WTC11 (cell line): ENCODE data around the gene NFATC1. TPM values are rescaled to one million over a fixed set of nuclear protein-coding genes. Genes with fewer than 3 reads are reported as not detected.

Experiments
- ATAC-seq: fragments of 200-7000 bp; cut with Tn5 transposase; 2 replicates; pipeline ENCODE4 v1.10.0; 2021; ENCODE audit warnings: mild to moderate bottlenecking, moderate library complexity
- CTCF ChIA-PET: fragments of 300-600 bp; sonication (Branson Sonifier 250); formaldehyde crosslinking; loops from one replicate; lab custom pipeline; 2021; ENCODE audit warnings: antibody characterized with exemption; lab: Charles Lee
- POLR2A ChIA-PET: fragments of 350-600 bp; sonication (Branson Sonifier 250); formaldehyde crosslinking; loops from one replicate; lab custom pipeline; 2021; ENCODE audit warnings: antibody characterized with exemption; lab: Charles Lee
- DNase-seq: peaks from one replicate; pipeline ENCODE4 v3.0.0; 2021; ENCODE audit warnings: low spot score
- H3K27ac Mint-ChIP-seq: 2 replicates; pipeline ENCODE4 v1.8.0; 2021; ENCODE audit warnings: mixed read lengths
- H3K27me3 Mint-ChIP-seq: 2 replicates; pipeline ENCODE4 v1.8.0; 2021; ENCODE audit warnings: low read depth, mild to moderate bottlenecking, moderate library complexity, mixed read lengths
- H3K36me3 Mint-ChIP-seq: 2 replicates; pipeline ENCODE4 v1.8.0; 2021; ENCODE audit warnings: mixed read lengths
- H3K4me1 Mint-ChIP-seq: 2 replicates; pipeline ENCODE4 v1.8.0; 2022; ENCODE audit warnings: mixed read lengths
- H3K4me3 Mint-ChIP-seq: 2 replicates; pipeline ENCODE4 v1.8.0; 2021; ENCODE audit warnings: mild to moderate bottlenecking, moderate library complexity, mixed read lengths
- H3K9me3 Mint-ChIP-seq: 2 replicates; pipeline ENCODE4 v1.8.0; 2021; ENCODE audit warnings: mixed read lengths
- ATF1 ChIP-seq: sonication (generic); formaldehyde crosslinking; IDR thresholded peaks from 2 replicates; pipeline ENCODE4 v1.8.1; 2023; ENCODE audit warnings: mild to moderate bottlenecking, moderate library complexity, missing genetic modification reagents
- CREM ChIP-seq: sonication (generic); formaldehyde crosslinking; IDR thresholded peaks from 2 replicates; pipeline ENCODE4 v1.8.1; 2022; ENCODE audit warnings: mild to moderate bottlenecking, missing genetic modification reagents, moderate library complexity
- E2F4 ChIP-seq: sonication (generic); formaldehyde crosslinking; IDR thresholded peaks from 2 replicates; pipeline ENCODE4 v1.8.1; 2022; ENCODE audit warnings: low read depth, mild to moderate bottlenecking, moderate library complexity, missing genetic modification reagents, borderline replicate concordance
- E2F5 ChIP-seq: sonication (generic); formaldehyde crosslinking; IDR thresholded peaks from 2 replicates; pipeline ENCODE4 v1.8.1; 2022; ENCODE audit warnings: mild to moderate bottlenecking, moderate library complexity, missing genetic modification reagents
- ESRRA ChIP-seq: sonication (generic); formaldehyde crosslinking; IDR thresholded peaks from 2 replicates; pipeline ENCODE4 v1.8.1; 2022; ENCODE audit warnings: mild to moderate bottlenecking, missing genetic modification reagents, borderline replicate concordance
- FOXJ3 ChIP-seq: sonication (generic); formaldehyde crosslinking; IDR thresholded peaks from 2 replicates; pipeline ENCODE4 v1.9.0; 2021; ENCODE audit warnings: missing genetic modification reagents, mild to moderate bottlenecking, borderline replicate concordance
- HMGA2 ChIP-seq: fragments of 250-450 bp; sonication (Bioruptor Pico); IDR thresholded peaks from 2 replicates; pipeline ENCODE4 v1.4.0; 2021; ENCODE audit warnings: mild to moderate bottlenecking, moderate library complexity
- HMGXB4 ChIP-seq: sonication (generic); formaldehyde crosslinking; IDR thresholded peaks from 2 replicates; pipeline ENCODE4 v1.8.1; 2023; ENCODE audit warnings: mild to moderate bottlenecking, moderate library complexity, missing genetic modification reagents
- IRF2 ChIP-seq: sonication (generic); formaldehyde crosslinking; IDR thresholded peaks from 2 replicates; pipeline ENCODE4 v1.8.0; 2022; ENCODE audit warnings: low read depth, missing genetic modification reagents, borderline replicate concordance
- JAZF1 ChIP-seq: fragments of 250-450 bp; sonication (Bioruptor Pico); IDR thresholded peaks from 2 replicates; pipeline ENCODE4 v1.9.0; 2021; ENCODE audit warnings: moderate library complexity, mild to moderate bottlenecking, inconsistent platforms
- MAX ChIP-seq: sonication (generic); formaldehyde crosslinking; IDR thresholded peaks from 2 replicates; pipeline ENCODE4 v1.8.0; 2022; ENCODE audit warnings: mild to moderate bottlenecking, missing genetic modification reagents
- MXD4 ChIP-seq: fragments of 250-450 bp; sonication (Bioruptor Pico); IDR thresholded peaks from 2 replicates; pipeline ENCODE4 v1.8.0; 2021; ENCODE audit warnings: mild to moderate bottlenecking, moderate library complexity, borderline replicate concordance
- NFE2L1 ChIP-seq: sonication (generic); formaldehyde crosslinking; IDR thresholded peaks from 2 replicates; pipeline ENCODE4 v1.8.1; 2023; ENCODE audit warnings: missing genetic modification reagents
- NFYB ChIP-seq: sonication (generic); formaldehyde crosslinking; conservative IDR thresholded peaks from 2 replicates; pipeline ENCODE4 v1.8.0; 2022; ENCODE audit warnings: low read depth, missing genetic modification reagents
- OVOL2 ChIP-seq: fragments of 250-450 bp; sonication (Bioruptor Pico); IDR thresholded peaks from 2 replicates; pipeline ENCODE4 v1.9.0; 2021; ENCODE audit warnings: mild to moderate bottlenecking, borderline replicate concordance
- RELA ChIP-seq: sonication (generic); formaldehyde crosslinking; IDR thresholded peaks from 2 replicates; pipeline ENCODE4 v1.8.1; 2022; ENCODE audit warnings: missing genetic modification reagents, mild to moderate bottlenecking, borderline replicate concordance
- ZNF416 ChIP-seq: fragments of 250-450 bp; sonication (Bioruptor Pico); IDR thresholded peaks from 2 replicates; pipeline ENCODE4 v1.9.0; 2021; ENCODE audit warnings: mild to moderate bottlenecking, inconsistent platforms
- ZNF425 ChIP-seq: fragments of 250-450 bp; sonication (Bioruptor Pico); conservative IDR thresholded peaks from 2 replicates; pipeline ENCODE4 v1.9.0; 2021; ENCODE audit warnings: mild to moderate bottlenecking
- ZNF512 ChIP-seq: sonication (generic); formaldehyde crosslinking; IDR thresholded peaks from 2 replicates; pipeline ENCODE4 v1.8.1; 2022; ENCODE audit warnings: missing genetic modification reagents, borderline replicate concordance
- total RNA-seq: library from RNA; stranded (reverse); gene quantifications from 3 replicates; pipeline ENCODE4 v1.2.3, GENCODE V29; 2021

The NFATC1 gene
- total RNA-seq, 1 experiment from 2014 or later: 20.2 TPM

- TF ChIP-seq HMGXB4: no peak
Observed at GRCh38 chr18:79373736-79374135, 22.0 kb upstream of the NFATC1 start (continued).

GRCh38 chr18:79374408-79375171, 21.1 kb upstream of the NFATC1 start:
- CTCF ChIA-PET: no interaction called here
- H3K4me1 Mint-ChIP-seq: peaks cover 11% of the 10 kb centered on the region
- H3K4me3 Mint-ChIP-seq: no peak overlapping the region
- 0 out of 2 replicates have a peak, but pooled peaks cover 4% of the 10 kb centered on the region for H3K27me3 Mint-ChIP-seq
- no peaks in the 10 kb centered on the region for H3K9me3 Mint-ChIP-seq
- POLR2A ChIA-PET: no interaction called here
- TF ChIP-seq E2F4 (CRISPR knock-in tag) (no peak), JAZF1 (CRISPR knock-in tag) (no peak), OVOL2 (CRISPR knock-in tag) (no peak), ESRRA (CRISPR knock-in tag) (no peak), FOXJ3 (CRISPR knock-in tag) (no peak), MAX (CRISPR knock-in tag) (no peak), NFE2L1 (CRISPR knock-in tag) (no peak), HMGA2 (no peak), NFYB (CRISPR knock-in tag) (no peak), ATF1 (no peak), ZNF425 (CRISPR knock-in tag) (no peak), RELA (CRISPR knock-in tag) (no peak), IRF2 (no peak), CREM (CRISPR knock-in tag) (no peak), E2F5 (CRISPR knock-in tag) (no peak), ZNF416 (CRISPR knock-in tag) (no peak), ZNF512 (no peak), MXD4 (CRISPR knock-in tag) (no peak)
- TF ChIP-seq, all 79 proteins: peak for 0
- ATAC-seq (no peak), DNase-seq (no peak)
- Mint-ChIP-seq H3K27ac (no peak overlapping the region), H3K36me3 (peaks cover 10% of the 10 kb centered on the region; the same call in 1 of the 2 replicates)
